ENCODE data around the gene THEM4. TPM values are rescaled to one million over a fixed set of nuclear protein-coding genes. Genes with fewer than 3 reads are reported as not detected.

The THEM4 gene
- total RNA-seq, 2 donors from 2014 or later, result 20.4 to 27.4 TPM

Other genes with a start within 250 kb of the THEM4 start
- gene CELF3, start 192.7 kb downstream of the THEM4 start, total RNA-seq, result not detected
- not detected for gene RIIAD1, start 188.0 kb downstream of the THEM4 start, total RNA-seq
- 100 to 1,000 TPM; 114 to 143 TPM for gene MRPL9, start 146.0 kb downstream of the THEM4 start, total RNA-seq
- gene TDRKH, start 119.0 kb downstream of the THEM4 start, total RNA-seq, result 10 to 100 TPM; 25.1 to 30.7 TPM
- under 1 TPM in 1 of 2 donors, not detected in 1; 0.72 TPM for gene LINGO4, start 104.1 kb downstream of the THEM4 start, total RNA-seq
- 10 to 100 TPM in 1 of 2 donors, 1 to 10 TPM in 1; 1.4 to 11.3 TPM for gene RORC, start 77.7 kb downstream of the THEM4 start, total RNA-seq
- 1 to 10 TPM; 1.6 to 2.3 TPM for gene C2CD4D, start 69.7 kb downstream of the THEM4 start, total RNA-seq
- not detected for gene THEM5, start 55.8 kb downstream of the THEM4 start, total RNA-seq
- gene S100A10, start 84.3 kb upstream of the THEM4 start, total RNA-seq, result 100 to 1,000 TPM in 1 of 2 donors, 10 to 100 TPM in 1; 49.2 to 290 TPM
- 100 to 1,000 TPM; 197 to 272 TPM for gene S100A11, start 127.5 kb upstream of the THEM4 start, total RNA-seq
- gene TCHHL1, start 179.6 kb upstream of the THEM4 start, total RNA-seq, result not detected
- under 1 TPM in 1 of 2 donors, not detected in 1; 0.04 TPM for gene TCHH, start 205.9 kb upstream of the THEM4 start, total RNA-seq
- not detected for gene RPTN, start 249.7 kb upstream of the THEM4 start, total RNA-seq

Measured in activated naive CD4-positive, alpha-beta T cell treated with anti-CD3 and anti-CD28 coated beads, Interleukin-2, amount 50 U/mL, for 72 hours (primary cell).